ENCODE data around the gene CENPK. TPM values are rescaled to one million over a fixed set of nuclear protein-coding genes. Genes with fewer than 3 reads are reported as not detected.

The CENPK gene
- total and polyA plus RNA-seq, 2 of the 8 experiments (the other 6 are each of a cell fraction or from before 2014, with no cell fraction given): 13.3 to 50.9 TPM

DNA sequence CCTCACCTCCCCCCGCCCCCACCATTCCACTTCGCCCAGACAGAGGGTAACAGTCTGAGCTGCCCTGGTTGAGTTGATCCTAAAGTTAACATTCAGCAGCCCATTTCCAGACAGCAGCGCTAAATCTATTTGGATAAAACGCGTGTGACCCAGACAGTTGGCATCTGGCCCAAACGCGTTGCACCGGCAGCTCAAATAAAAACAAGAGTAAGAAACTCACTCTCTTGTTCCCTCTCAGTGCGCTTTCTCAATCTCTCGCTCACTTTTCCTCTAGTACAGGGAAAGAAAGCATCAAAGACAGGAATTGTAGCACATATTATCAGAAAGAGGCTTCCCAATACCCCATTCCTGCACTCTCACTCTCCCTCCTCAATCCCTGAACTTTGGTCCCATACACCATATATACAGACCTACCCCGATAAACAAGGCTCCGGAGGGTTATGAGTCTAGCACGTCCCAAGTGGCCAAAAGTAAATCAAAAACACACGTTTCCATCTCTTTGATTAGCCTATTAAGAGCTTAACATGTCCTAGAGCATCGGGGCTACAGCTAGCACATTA lies 82.6 kb downstream of the CENPK start (continued):
- TF ChIP-seq, protein P1, sequence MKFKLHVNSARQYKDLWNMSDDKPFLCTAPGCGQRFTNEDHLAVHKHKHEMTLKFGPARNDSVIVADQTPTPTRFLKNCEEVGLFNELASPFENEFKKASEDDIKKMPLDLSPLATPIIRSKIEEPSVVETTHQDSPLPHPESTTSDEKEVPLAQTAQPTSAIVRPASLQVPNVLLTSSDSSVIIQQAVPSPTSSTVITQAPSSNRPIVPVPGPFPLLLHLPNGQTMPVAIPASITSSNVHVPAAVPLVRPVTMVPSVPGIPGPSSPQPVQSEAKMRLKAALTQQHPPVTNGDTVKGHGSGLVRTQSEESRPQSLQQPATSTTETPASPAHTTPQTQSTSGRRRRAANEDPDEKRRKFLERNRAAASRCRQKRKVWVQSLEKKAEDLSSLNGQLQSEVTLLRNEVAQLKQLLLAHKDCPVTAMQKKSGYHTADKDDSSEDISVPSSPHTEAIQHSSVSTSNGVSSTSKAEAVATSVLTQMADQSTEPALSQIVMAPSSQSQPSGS (IDR thresholded peaks at IDR 0.05; ENCODE audit: low read length): no peak

All from H1 (cell line).